Erythroblast (primary cell): ENCODE results near the gene DERL3.

Source experiments
- GATA1 ChIP-seq: IDR thresholded peaks from 2 replicates; pipeline ENCODE4 v1.6.1; 2011; ENCODE audit warnings: low read depth, mild to moderate bottlenecking, control low read depth, low read length, moderate library complexity
- POLR2A ChIP-seq: IDR thresholded peaks from 2 replicates; pipeline ENCODE4 v1.6.1; 2011; ENCODE audit warnings: mild to moderate bottlenecking, low read length

- TF ChIP-seq POLR2A (no peak), GATA1 (no peak)
These were observed 49.2 kb downstream of the DERL3 start for GRCh38 chr22:23789638-23790037.
